Measurements from ENCODE around the gene SMIM22.

The SMIM22 gene

GRCh38 chr16:4839942-4840341 lies 44.8 kb downstream of the SMIM22 start:
- ATAC-seq (no peak), DNase-seq (no peak)
- no peak overlapping the region for H3K4me3 Mint-ChIP-seq
- H3K27me3 Mint-ChIP-seq: no peaks in the 10 kb centered on the region
- H3K27ac Mint-ChIP-seq: no peak overlapping the region
- peaks cover 59% of the 10 kb centered on the region for H3K36me3 Mint-ChIP-seq (ENCODE audit: low read depth)
- H3K9me3 Mint-ChIP-seq: no peaks in the 10 kb centered on the region
- H3K4me1 Mint-ChIP-seq: peaks cover 3% of the 10 kb centered on the region

DNA sequence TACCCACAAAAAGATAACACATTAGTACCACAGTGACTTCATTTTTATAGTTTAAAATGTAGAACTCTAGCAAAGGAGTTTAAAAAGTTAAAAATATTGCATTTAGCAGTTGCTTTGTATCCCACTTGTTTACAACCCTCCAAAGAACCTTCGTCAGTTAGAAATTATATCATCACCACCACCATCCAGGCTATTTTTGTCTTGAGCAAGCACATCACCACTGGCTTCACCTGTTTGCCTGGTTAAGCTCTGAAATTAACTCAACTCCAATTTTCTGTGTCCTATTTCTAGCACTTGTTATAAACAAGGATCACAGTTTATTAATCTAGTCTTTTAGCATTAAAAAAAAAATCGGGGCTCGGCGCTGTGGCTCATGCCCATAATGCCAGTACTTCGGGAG lies 45.8 kb downstream of the SMIM22 start:
- H3K36me3 Mint-ChIP-seq (ENCODE audit: low read depth): peaks cover 63% of the 10 kb centered on the region
- peak overlapping the region; percentile 32 for H3K27ac Mint-ChIP-seq
- no peak for DNase-seq
- peaks cover 11% of the 10 kb centered on the region for H3K4me1 Mint-ChIP-seq
- no peaks in the 10 kb centered on the region for H3K27me3 Mint-ChIP-seq
- H3K9me3 Mint-ChIP-seq: no peaks in the 10 kb centered on the region
- no peak overlapping the region for H3K4me3 Mint-ChIP-seq
- ATAC-seq: no peak

Measured in activated naive CD8-positive, alpha-beta T cell treated with anti-CD3 and anti-CD28 coated beads, Interleukin-2, amount 50 U/mL, for 24 hours (primary cell).